Activated T-helper 1 cell treated with Interleukin-2 at 50 U/mL for 16 hours (primary cell): ENCODE results near the gene GPR141.

Experiments used
- DNase-seq: peaks from one replicate; pipeline ENCODE4 v3.0.0-alpha.2; 2020; ENCODE audit warnings: low read depth

The GPR141 gene

GRCh38 chr7:37732888-37733287, 49.3 kb downstream of the GPR141 start:
- no peak for DNase-seq

GRCh38 chr7:37735196-37735595, 51.6 kb downstream of the GPR141 start:
- DNase-seq, result no peak

- no peak for DNase-seq
Observed at GRCh38 chr7:37738321-37738720, 54.8 kb downstream of the GPR141 start.

GRCh38 chr7:37740398-37740797, 56.8 kb downstream of the GPR141 start:
- DNase-seq, result no peak

- no peak for DNase-seq
Observed at GRCh38 chr7:37741776-37742175, 58.2 kb downstream of the GPR141 start.

GRCh38 chr7:37751096-37751495, 67.5 kb downstream of the GPR141 start:
- no peak for DNase-seq

GRCh38 chr7:37753398-37754050, 70.0 kb downstream of the GPR141 start:
- no peak for DNase-seq

GRCh38 chr7:37756797-37757551, 73.4 kb downstream of the GPR141 start:
- DNase-seq, result no peak

- DNase-seq, result no peak
Observed at GRCh38 chr7:37757563-37757962, 74.0 kb downstream of the GPR141 start.

GRCh38 chr7:37758501-37759045, 75.0 kb downstream of the GPR141 start:
- no peak for DNase-seq

GRCh38 chr7:37759526-37759925, 76.0 kb downstream of the GPR141 start:
- DNase-seq, result no peak

GRCh38 chr7:37765421-37765829, 81.9 kb downstream of the GPR141 start:
- DNase-seq, result no peak

- no peak for DNase-seq
Observed at GRCh38 chr7:37765872-37766525, 82.4 kb downstream of the GPR141 start.

GRCh38 chr7:37768611-37769010, 85.0 kb downstream of the GPR141 start:
- no peak for DNase-seq

GRCh38 chr7:37769291-37769690, 85.7 kb downstream of the GPR141 start:
- no peak for DNase-seq

- no peak for DNase-seq
Observed at GRCh38 chr7:37769726-37770125, 86.2 kb downstream of the GPR141 start.

GRCh38 chr7:37770838-37771237, 87.3 kb downstream of the GPR141 start:
- no peak for DNase-seq

GRCh38 chr7:37771342-37771741, 87.8 kb downstream of the GPR141 start:
- no peak for DNase-seq

GRCh38 chr7:37771801-37772200, 88.2 kb downstream of the GPR141 start:
- DNase-seq, result no peak

- no peak for DNase-seq
Observed at GRCh38 chr7:37775921-37776320, 92.4 kb downstream of the GPR141 start.

GRCh38 chr7:37781156-37781555, 97.6 kb downstream of the GPR141 start:
- DNase-seq, result no peak

GRCh38 chr7:37782166-37782565, 98.6 kb downstream of the GPR141 start:
- no peak for DNase-seq

- DNase-seq, result no peak
Observed at GRCh38 chr7:37784015-37784414, 100.4 kb downstream of the GPR141 start.
